ENCODE data around the gene OAS2. TPM values are rescaled to one million over a fixed set of nuclear protein-coding genes. Genes with fewer than 3 reads are reported as not detected.

Gene OAS2
- polyA plus RNA-seq, 1 donor (not counting 4 experiments of a cell fraction or from before 2014, with no cell fraction given) = 92.7 TPM

- no peaks in the 10 kb centered on the region for H3K4me1 ChIP-seq (ENCODE audit: control insufficient read depth, extremely low read depth, insufficient read depth, low read length)
- no peak within 1 kb of the TSS for H3K4me3 ChIP-seq (ENCODE audit: control insufficient read depth in 2 of 3, extremely low read depth in 1 of 3, insufficient read depth in 2 of 3, low read depth in 1 of 3, low read length in 3 of 3)
- H3K9me3 ChIP-seq (ENCODE audit: control insufficient read depth, low read depth, low read length) = no peaks in the 10 kb centered on the region
- peaks cover 46% of the 10 kb centered on the region for H3K27me3 ChIP-seq (ENCODE audit: control insufficient read depth, extremely low read depth, insufficient read depth, low read length)
- H3K9me1 ChIP-seq (ENCODE audit: control insufficient read depth, extremely low read depth, insufficient read depth, low read length) = no peaks in the 10 kb centered on the region
- no peak within 1 kb of the TSS for H3K27ac ChIP-seq (ENCODE audit: control insufficient read depth, insufficient read depth, low read length)
- H4K20me1 ChIP-seq (ENCODE audit: control insufficient read depth, extremely low read depth, insufficient read depth, low read length) = peaks cover 4% of the 10 kb centered on the region
- no peaks in the 10 kb centered on the region for H3K36me3 ChIP-seq (ENCODE audit: control insufficient read depth in 2 of 2, extremely low read depth in 1 of 2, insufficient read depth in 2 of 2, low read length in 2 of 2)
- no peak for DNase-seq (ENCODE audit: low read depth, low spot score)
- dilution Hi-C loops (cut with MboI; ENCODE audit: extremely low pct_ligation_motif_present, low sequenced_read_pairs) = loop anchor here (25.0 kb wide), 1 partner anchor 105 kb away; no protein-coding TSS in a partner anchor
- TF ChIP-seq CTCF (optimal IDR thresholded peaks at IDR 0.05 in 1 of 3, IDR thresholded peaks at IDR 0.05 in 1 of 3, conservative IDR thresholded peaks at IDR 0.05 in 1 of 3; ENCODE audit: extremely low read depth in 1 of 3, insufficient read depth in 2 of 3, low read length in 3 of 3) = no peak
- TF ChIP-seq EZH2 (IDR thresholded peaks at IDR 0.05; ENCODE audit: low read length) = peak; percentile 71
- no peak within 1 kb of the TSS for H3K4me2 ChIP-seq (ENCODE audit: control insufficient read depth, extremely low read depth, insufficient read depth, low read depth, low read length)
- no peak for FAIRE-seq
- H3K9ac ChIP-seq (ENCODE audit: control insufficient read depth, extremely low read depth, insufficient read depth, low read length) = no peak within 1 kb of the TSS
- H2AFZ ChIP-seq (ENCODE audit: control insufficient read depth, low read length) = no peak within 1 kb of the TSS
- no peaks in the 10 kb centered on the region for H3K79me2 ChIP-seq (ENCODE audit: control insufficient read depth, insufficient read depth, low read length)
These were observed 78.5 kb downstream of the OAS2 start, which contains the start of gene DTX1 for GRCh38 chr12:113056631-113057488. Gene DTX1 (plus strand): TSS chr12:113056730. CDS start chr12:113058193, 1,463 bp downstream.

- H2AFZ ChIP-seq (ENCODE audit: control insufficient read depth, low read length) = no peak overlapping the region
- H3K79me2 ChIP-seq (ENCODE audit: control insufficient read depth, insufficient read depth, low read length) = no peaks in the 10 kb centered on the region
- no peak for TF ChIP-seq CTCF (optimal IDR thresholded peaks at IDR 0.05 in 1 of 3, IDR thresholded peaks at IDR 0.05 in 1 of 3, conservative IDR thresholded peaks at IDR 0.05 in 1 of 3; ENCODE audit: extremely low read depth in 1 of 3, insufficient read depth in 2 of 3, low read length in 3 of 3)
- no peak for TF ChIP-seq EZH2 (IDR thresholded peaks at IDR 0.05; ENCODE audit: low read length)
- H3K4me3 ChIP-seq (ENCODE audit: control insufficient read depth in 2 of 3, extremely low read depth in 1 of 3, insufficient read depth in 2 of 3, low read depth in 1 of 3, low read length in 3 of 3) = no peak overlapping the region
- DNase-seq (ENCODE audit: low read depth, low spot score) (no peak), FAIRE-seq (no peak)
- H3K9me3 ChIP-seq (ENCODE audit: control insufficient read depth, low read depth, low read length) = no peaks in the 10 kb centered on the region
- H3K9me1 ChIP-seq (ENCODE audit: control insufficient read depth, extremely low read depth, insufficient read depth, low read length) = no peaks in the 10 kb centered on the region
- H4K20me1 ChIP-seq (ENCODE audit: control insufficient read depth, extremely low read depth, insufficient read depth, low read length) = peaks cover 4% of the 10 kb centered on the region
- no peak overlapping the region for H3K27ac ChIP-seq (ENCODE audit: control insufficient read depth, insufficient read depth, low read length)
- H3K4me1 ChIP-seq (ENCODE audit: control insufficient read depth, extremely low read depth, insufficient read depth, low read length) = no peaks in the 10 kb centered on the region
- H3K36me3 ChIP-seq (ENCODE audit: control insufficient read depth in 2 of 2, extremely low read depth in 1 of 2, insufficient read depth in 2 of 2, low read length in 2 of 2) = no peaks in the 10 kb centered on the region
- dilution Hi-C loops (cut with MboI; ENCODE audit: extremely low pct_ligation_motif_present, low sequenced_read_pairs) = loop anchor here (25.0 kb wide), 1 partner anchor 104 kb away; no protein-coding TSS in a partner anchor
- no peak overlapping the region for H3K4me2 ChIP-seq (ENCODE audit: control insufficient read depth, extremely low read depth, insufficient read depth, low read depth, low read length)
- H3K9ac ChIP-seq (ENCODE audit: control insufficient read depth, extremely low read depth, insufficient read depth, low read length) = no peak overlapping the region
- H3K27me3 ChIP-seq (ENCODE audit: control insufficient read depth, extremely low read depth, insufficient read depth, low read length) = peaks cover 49% of the 10 kb centered on the region
These were observed 79.5 kb downstream of the OAS2 start for GRCh38 chr12:113057565-113058485.

Data from keratinocyte (primary cell).